OCI-LY3 (cell line): Measurements from ENCODE around the gene SLC66A2.

Experiments used
- H2AFZ ChIP-seq: fragments of 200-600, 300-600 bp; shearing (Covaris generic); 2 replicates; pipeline ENCODE4 v1.6.0; 2014; ENCODE audit warnings: antibody characterized with exemption, low read depth, low read length
- H3K27ac ChIP-seq: fragments of 200-600, 300-600 bp; sonication (generic); 2 replicates; pipeline ENCODE4 v1.5.1; 2014; ENCODE audit warnings: mild to moderate bottlenecking, low read length, moderate library complexity, mixed read lengths
- H3K27me3 ChIP-seq: fragments of 200-600, 300-600 bp; sonication (generic); 2 replicates; pipeline ENCODE4 v1.6.1; 2014; ENCODE audit warnings: low read depth, low read length, mixed read lengths
- H3K36me3 ChIP-seq: fragments of 200-600, 300-600 bp; sonication (generic); replicated peaks from 2 replicates; pipeline ENCODE3; 2014; ENCODE audit warnings: low read depth, low read length, mixed read lengths
- H3K4me1 ChIP-seq: fragments of 300-600, 200-600 bp; sonication (generic); 2 replicates; pipeline ENCODE4 v1.6.1; 2014; ENCODE audit warnings: low read length, mixed read lengths
- H3K4me2 ChIP-seq: fragments of 200-600, 300-600 bp; sonication (generic); 2 replicates; pipeline ENCODE4 v1.6.1; 2014; ENCODE audit warnings: low read length, mixed read lengths
- H3K4me3 ChIP-seq: fragments of 300-600, 200-600 bp; sonication (generic); 2 replicates; pipeline ENCODE4 v1.5.1; 2014; ENCODE audit warnings: antibody characterized with exemption, mild to moderate bottlenecking, low read length, moderate library complexity
- H3K79me2 ChIP-seq: fragments of 300-600, 200-600 bp; shearing (Covaris generic); 2 replicates; pipeline ENCODE4 v1.6.1; 2014; ENCODE audit warnings: mild to moderate bottlenecking, low read length, mixed read lengths
- H3K9ac ChIP-seq: fragments of 300-600, 200-600 bp; shearing (Covaris generic); 2 replicates; pipeline ENCODE4 v1.6.0; 2014; ENCODE audit warnings: mild to moderate bottlenecking, low read length, moderate library complexity
- H3K9me3 ChIP-seq: fragments of 200-600, 300-600 bp; shearing (Covaris generic); 2 replicates; pipeline ENCODE4 v1.6.1; 2014; ENCODE audit warnings: low read length, mixed read lengths; ENCODE audit not compliant: insufficient read depth
- H4K20me1 ChIP-seq: fragments of 200-600, 300-600 bp; sonication (generic); 2 replicates; pipeline ENCODE4 v1.6.1; 2016; ENCODE audit warnings: low read length, mixed read lengths; ENCODE audit not compliant: insufficient read depth
- CTCF ChIP-seq: fragments of 200-600, 300-600 bp; sonication (generic); IDR thresholded peaks from 2 replicates; pipeline ENCODE4 v1.5.1; 2014; ENCODE audit warnings: antibody characterized with exemption, low read length, low read depth
- EZH2phosphoT487 ChIP-seq: fragments of 200-600 bp; shearing (Covaris generic); IDR thresholded peaks from 2 replicates; pipeline ENCODE4 v1.6.1; 2018; ENCODE audit warnings: antibody characterized with exemption, mixed run types, low read depth

The SLC66A2 gene

DNA sequence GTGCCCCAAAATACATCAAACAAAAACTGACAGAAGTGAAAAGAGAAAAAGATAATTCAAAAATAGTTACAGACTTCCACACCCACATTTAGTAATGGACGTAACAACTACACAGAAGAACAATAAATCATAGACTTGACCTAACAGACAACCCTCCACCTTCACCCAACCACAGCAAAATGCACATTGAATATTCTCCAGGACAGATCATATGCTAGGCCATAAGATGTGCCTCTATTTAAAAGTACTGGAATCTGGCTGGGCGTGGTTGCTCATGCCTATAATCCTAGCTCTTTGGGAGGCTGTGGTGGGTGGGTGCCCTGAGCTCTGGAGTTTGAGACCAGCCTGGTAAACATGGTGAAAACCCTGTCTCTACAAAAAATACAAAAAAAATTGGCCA is 20.0 kb downstream of the SLC66A2 start:
- H3K4me2 ChIP-seq = no peak overlapping the region
- no peak overlapping the region for H3K9ac ChIP-seq
- H3K36me3 ChIP-seq = peaks cover 84% of the 10 kb centered on the region
- H4K20me1 ChIP-seq = peaks cover 33% of the 10 kb centered on the region
- peaks cover 43% of the 10 kb centered on the region for H3K9me3 ChIP-seq
- H3K4me1 ChIP-seq = no peaks in the 10 kb centered on the region
- no peak overlapping the region for H3K4me3 ChIP-seq
- peaks cover 79% of the 10 kb centered on the region for H3K79me2 ChIP-seq
- TF ChIP-seq EZH2phosphoT487 = no peak
- no peak for TF ChIP-seq CTCF
- H3K27me3 ChIP-seq = no peaks in the 10 kb centered on the region
- no peak overlapping the region for H2AFZ ChIP-seq
- no peak overlapping the region for H3K27ac ChIP-seq

DNA sequence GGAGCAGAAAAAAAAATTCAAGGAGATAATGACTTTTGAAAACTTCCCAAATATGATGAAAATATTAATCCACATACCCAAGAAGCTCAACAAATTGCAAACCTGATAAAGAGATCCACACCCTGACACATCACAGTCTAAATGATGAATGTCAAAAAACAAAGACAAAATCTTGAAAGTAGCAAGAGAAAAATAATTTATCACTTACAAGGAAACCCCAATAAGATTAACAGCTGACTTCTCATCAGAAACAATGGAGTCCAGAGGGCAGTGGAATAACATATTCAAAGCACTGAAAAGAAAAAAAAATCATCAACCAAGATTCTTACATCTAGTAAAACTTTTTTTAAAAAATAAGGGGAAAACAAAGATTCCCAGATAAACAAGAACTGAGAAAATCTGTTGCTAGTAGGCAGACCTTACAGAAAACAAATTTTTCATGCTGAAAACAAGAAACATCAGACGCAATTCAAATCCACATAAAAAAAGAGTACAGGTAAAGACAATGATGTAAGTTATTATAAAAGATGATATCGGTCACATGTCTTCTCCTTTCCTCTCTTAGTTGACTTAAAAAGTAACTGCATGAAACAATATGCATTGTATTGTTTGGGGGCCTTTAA is 21.3 kb downstream of the SLC66A2 start:
- Histone ChIP-seq H2AFZ (no peak overlapping the region), H3K27me3 (no peaks in the 10 kb centered on the region), H3K4me3 (no peak overlapping the region), H4K20me1 (peaks cover 42% of the 10 kb centered on the region), H3K9me3 (peaks cover 43% of the 10 kb centered on the region), H3K9ac (no peak overlapping the region), H3K79me2 (peaks cover 71% of the 10 kb centered on the region), H3K4me1 (no peaks in the 10 kb centered on the region), H3K36me3 (peaks cover 73% of the 10 kb centered on the region), H3K27ac (no peak overlapping the region), H3K4me2 (no peak overlapping the region)
- no peak for TF ChIP-seq EZH2phosphoT487
- no peak for TF ChIP-seq CTCF

DNA sequence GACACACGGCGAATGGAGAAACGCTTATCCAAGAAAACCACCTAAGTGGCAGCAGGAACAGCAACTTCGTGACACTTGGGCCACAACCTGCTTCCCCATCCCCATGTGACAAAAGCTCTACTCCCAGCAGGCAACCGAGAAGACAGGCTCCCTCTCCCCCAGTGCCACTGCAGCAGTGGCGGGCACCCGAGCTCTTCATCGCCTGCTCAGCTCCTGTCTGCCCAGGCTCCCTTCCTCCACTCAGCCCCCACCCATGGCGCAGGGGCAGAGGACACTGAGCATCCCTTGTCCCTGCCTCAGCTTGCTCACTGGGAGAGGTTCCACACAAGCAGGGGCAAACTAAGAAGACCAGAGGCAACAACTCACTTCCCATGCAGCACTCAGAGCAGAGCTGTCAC is 22.9 kb downstream of the SLC66A2 start:
- Histone ChIP-seq H2AFZ (no peak overlapping the region), H3K9ac (no peak overlapping the region), H3K79me2 (peaks cover 64% of the 10 kb centered on the region), H3K27me3 (no peaks in the 10 kb centered on the region), H3K36me3 (peaks cover 74% of the 10 kb centered on the region), H3K4me1 (no peaks in the 10 kb centered on the region), H3K27ac (no peak overlapping the region), H3K4me2 (no peak overlapping the region), H3K9me3 (peaks cover 41% of the 10 kb centered on the region), H4K20me1 (peaks cover 46% of the 10 kb centered on the region), H3K4me3 (no peak overlapping the region)
- TF ChIP-seq CTCF (no peak), EZH2phosphoT487 (no peak)

- Histone ChIP-seq H3K79me2 (peaks cover 59% of the 10 kb centered on the region), H3K27ac (no peak overlapping the region), H2AFZ (no peak overlapping the region), H3K4me3 (no peak overlapping the region), H3K27me3 (no peaks in the 10 kb centered on the region), H4K20me1 (peaks cover 42% of the 10 kb centered on the region), H3K9me3 (peaks cover 34% of the 10 kb centered on the region), H3K4me1 (no peaks in the 10 kb centered on the region), H3K4me2 (no peak overlapping the region), H3K9ac (no peak overlapping the region), H3K36me3 (peaks cover 71% of the 10 kb centered on the region)
- TF ChIP-seq CTCF = no peak
- TF ChIP-seq EZH2phosphoT487 = no peak
These were observed 23.6 kb downstream of the SLC66A2 start for GRCh38 chr18:79927607-79928562.
